Fibroblast of mammary gland (primary cell): ENCODE results near the gene DCLK3.

ENCODE experiments used
- DNase-seq: peaks from one replicate; pipeline ENCODE4 v3.0.0-alpha.2; 2010; ENCODE audit warnings: low read depth
- H3K4me3 ChIP-seq: 2 replicates; pipeline ENCODE4 v1.5.1; 2011; ENCODE audit warnings: low read depth, mild to moderate bottlenecking, low read length, moderate library complexity; ENCODE audit not compliant: control insufficient read depth
- TF ChIP-seq, protein P1 (sequence below): conservative IDR thresholded peaks from 2 replicates; pipeline ENCODE4 v1.5.1; 2011; ENCODE audit warnings: low read depth, low read length, inconsistent platforms; ENCODE audit not compliant: control insufficient read depth, insufficient read depth

The DCLK3 gene, protein sequence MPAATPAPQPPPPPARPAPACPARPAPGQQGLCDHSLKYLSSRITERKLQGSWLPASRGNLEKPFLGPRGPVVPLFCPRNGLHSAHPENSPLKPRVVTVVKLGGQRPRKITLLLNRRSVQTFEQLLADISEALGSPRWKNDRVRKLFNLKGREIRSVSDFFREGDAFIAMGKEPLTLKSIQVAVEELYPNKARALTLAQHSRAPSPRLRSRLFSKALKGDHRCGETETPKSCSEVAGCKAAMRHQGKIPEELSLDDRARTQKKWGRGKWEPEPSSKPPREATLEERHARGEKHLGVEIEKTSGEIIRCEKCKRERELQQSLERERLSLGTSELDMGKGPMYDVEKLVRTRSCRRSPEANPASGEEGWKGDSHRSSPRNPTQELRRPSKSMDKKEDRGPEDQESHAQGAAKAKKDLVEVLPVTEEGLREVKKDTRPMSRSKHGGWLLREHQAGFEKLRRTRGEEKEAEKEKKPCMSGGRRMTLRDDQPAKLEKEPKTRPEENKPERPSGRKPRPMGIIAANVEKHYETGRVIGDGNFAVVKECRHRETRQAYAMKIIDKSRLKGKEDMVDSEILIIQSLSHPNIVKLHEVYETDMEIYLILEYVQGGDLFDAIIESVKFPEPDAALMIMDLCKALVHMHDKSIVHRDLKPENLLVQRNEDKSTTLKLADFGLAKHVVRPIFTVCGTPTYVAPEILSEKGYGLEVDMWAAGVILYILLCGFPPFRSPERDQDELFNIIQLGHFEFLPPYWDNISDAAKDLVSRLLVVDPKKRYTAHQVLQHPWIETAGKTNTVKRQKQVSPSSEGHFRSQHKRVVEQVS

DNA sequence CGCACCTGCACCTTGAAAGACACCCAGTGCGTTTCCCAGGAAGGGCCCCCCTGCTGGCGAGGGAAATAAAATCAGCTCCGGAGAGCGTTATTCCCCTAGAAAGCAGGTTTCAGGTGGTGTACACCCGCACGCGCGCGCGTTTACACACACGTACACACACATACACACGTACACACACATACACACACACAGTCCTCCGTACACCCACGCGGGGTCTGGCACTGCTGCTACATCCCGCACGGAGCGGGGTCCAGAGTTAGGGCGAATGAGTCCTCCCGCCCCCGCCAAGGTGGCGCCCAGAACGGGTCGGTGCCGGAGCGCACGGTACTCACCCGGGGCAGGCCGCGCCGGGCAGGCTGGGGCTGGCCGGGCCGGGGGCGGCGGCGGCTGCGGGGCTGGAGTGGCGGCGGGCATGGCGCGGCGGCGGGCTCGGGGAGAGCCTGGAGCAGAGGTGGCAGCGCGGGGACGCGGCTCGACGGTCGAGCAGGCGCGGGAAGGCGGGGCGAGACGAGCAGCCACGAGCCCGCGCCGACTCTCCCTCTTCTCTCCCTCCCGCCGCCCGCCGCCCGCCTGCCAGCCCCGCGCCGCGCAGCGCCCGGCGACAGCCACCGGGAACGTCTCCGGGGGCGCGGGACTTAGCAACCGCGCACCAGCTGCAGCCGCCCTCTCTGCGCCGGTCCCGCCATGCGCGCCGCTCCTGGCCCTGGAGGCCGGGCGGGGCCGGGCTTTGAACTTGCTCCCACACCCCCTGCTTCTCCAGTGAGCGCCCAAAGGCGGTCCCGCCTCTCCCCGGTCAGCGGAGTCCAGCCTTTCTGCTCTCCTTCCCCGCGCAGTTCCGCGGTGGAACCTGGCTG is at the start of gene DCLK3:
Gene DCLK3, minus strand, starts transcription at position 704 of the 854 bp plus-strand sequence. Its CDS starts 290 bp downstream, at position 414.
- no peak within 1 kb of the TSS for H3K4me3 ChIP-seq
- TF ChIP-seq, protein P1, sequence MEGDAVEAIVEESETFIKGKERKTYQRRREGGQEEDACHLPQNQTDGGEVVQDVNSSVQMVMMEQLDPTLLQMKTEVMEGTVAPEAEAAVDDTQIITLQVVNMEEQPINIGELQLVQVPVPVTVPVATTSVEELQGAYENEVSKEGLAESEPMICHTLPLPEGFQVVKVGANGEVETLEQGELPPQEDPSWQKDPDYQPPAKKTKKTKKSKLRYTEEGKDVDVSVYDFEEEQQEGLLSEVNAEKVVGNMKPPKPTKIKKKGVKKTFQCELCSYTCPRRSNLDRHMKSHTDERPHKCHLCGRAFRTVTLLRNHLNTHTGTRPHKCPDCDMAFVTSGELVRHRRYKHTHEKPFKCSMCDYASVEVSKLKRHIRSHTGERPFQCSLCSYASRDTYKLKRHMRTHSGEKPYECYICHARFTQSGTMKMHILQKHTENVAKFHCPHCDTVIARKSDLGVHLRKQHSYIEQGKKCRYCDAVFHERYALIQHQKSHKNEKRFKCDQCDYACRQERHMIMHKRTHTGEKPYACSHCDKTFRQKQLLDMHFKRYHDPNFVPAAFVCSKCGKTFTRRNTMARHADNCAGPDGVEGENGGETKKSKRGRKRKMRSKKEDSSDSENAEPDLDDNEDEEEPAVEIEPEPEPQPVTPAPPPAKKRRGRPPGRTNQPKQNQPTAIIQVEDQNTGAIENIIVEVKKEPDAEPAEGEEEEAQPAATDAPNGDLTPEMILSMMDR, result no peak

DNA sequence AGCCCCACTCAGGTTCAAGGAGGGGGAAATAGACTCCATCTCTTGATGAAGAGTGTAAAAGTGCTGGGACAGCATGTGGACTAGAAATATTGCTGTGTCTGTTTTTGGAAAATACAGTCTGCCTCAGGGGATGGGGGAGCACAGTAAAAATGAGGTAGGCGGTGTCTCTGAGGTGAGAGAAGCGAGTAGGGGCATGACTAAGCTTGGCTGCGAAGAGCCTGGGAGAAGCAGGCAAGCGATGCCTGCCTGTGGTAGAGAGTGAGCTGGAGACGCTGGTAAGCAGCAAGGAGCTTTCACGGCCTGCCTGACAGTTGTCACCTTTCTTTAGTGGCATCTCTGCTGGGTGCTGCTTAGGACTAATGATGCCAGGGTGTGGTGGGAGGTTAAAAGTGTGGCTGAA is 49.0 kb upstream of the DCLK3 start:
- TF ChIP-seq, protein P1, result no peak
- DNase-seq, result no peak
- H3K4me3 ChIP-seq, result no peak overlapping the region

More for the DNA sequence above, at the start of gene DCLK3:
- DNase-seq, result no peak

DNA sequence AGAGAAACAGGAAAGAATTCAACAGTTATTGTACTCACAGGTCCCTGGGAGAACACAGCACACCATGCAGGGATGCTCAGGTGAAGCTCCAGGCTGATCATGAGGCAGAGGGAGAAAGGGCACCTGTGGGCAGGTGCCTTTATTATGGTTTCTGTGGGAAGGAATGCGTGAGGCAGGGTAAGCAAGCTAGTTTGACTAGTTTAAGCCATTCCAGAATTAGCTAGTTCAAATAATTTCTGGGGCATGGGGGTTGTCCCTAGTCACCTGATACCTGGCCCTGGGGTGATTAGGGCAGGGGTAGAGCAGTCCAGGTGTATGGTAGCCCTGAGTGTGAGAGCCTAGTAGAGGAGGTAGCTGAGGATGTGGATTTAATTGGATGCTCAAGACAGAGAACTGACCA is 47.9 kb upstream of the DCLK3 start:
- DNase-seq, result no peak
- TF ChIP-seq, protein P1, result no peak
- no peak overlapping the region for H3K4me3 ChIP-seq

DNA sequence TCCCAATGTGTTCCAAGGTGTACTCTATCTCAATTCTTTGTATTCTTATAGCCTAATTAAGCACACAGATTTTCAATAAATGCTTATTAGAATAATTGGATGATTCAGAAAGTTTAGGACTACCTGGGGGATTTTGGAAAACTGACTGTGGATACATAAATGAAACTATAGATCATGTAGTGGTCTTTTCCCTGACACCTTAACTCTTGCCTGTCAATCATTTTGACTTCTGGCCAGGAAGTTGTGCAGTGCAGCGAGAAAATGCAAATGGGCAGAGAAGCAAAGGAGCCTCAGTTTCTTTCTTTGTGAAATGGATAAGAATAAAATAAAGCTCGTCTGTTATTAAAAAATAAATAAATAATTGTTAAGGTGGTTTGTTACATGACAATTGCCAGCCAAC is 47.4 kb upstream of the DCLK3 start:
- TF ChIP-seq, protein P1, result no peak
- no peak for DNase-seq
- no peak overlapping the region for H3K4me3 ChIP-seq

DNA sequence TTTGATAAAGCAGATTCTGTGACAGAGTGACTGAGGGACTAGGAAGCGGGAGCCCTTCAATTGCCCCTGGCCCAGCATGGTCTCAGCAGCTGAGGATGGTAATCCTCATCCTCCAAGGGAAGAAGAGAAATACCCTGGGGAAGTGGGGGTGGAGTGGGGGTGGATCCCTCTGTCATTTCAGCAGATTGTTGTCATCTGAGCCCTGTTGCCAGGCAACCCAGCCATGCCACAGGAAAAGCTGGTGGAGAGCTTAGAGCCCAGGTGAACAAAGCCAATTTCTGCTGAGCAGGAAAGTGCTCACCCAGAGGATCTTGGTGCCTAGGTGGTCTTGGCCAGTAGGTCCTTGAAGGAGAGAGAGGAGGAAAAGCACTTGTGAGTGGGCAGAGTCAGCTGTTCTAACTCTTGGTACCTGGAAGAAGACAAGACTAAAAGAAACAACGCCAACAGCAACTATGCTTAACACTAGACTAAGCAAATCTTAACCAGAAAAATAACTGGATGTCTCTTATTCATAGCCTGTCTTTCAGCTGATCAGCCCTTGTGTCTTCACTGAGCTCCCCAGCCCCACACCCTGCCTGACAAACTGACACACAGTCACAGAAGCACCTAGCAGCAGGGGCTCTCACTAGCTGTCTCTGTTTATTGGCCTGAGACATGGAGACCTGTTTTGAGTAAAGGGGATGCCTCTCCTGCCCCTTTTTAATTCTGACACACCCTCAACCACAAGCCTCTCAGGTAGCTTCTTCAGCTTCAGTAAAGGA is 40.1 kb upstream of the DCLK3 start:
- no peak overlapping the region for H3K4me3 ChIP-seq
- DNase-seq, result no peak
- TF ChIP-seq, protein P1, result no peak

DNA sequence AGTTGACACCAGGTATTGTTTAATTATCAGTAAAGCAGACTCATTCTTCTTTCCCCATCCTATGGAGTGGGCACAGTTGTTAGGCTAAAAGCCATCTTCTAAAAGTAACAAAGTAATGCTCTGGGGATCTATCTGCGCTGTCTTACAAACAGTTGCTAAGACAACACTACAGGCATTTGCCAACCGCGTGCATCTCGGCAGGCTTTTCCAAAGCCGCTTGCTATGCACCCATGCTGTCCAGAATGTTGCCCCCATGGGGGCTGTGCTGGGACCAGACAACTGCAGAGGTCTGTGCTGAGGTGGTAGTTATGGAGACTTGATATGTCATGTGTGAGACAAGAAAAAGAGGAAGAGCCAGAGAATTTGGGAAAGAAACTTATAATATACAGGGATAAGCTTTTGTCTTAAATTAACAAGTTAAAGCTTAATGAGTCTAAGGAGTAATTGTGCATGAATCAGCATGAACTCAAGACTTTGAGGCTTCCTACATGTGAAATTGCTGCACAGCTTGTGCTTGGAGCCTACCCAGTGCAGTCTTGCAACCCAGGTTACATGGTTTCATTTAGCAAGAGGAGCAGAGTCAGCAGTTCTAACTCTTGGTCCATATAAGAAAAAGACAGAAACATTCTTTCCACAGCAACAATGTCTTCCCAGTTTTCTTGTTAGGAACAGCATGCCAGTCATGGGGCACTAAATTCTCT is 38.9 kb upstream of the DCLK3 start:
- TF ChIP-seq, protein P1, result no peak
- no peak overlapping the region for H3K4me3 ChIP-seq

More for the DNA sequence above, 38.9 kb upstream of the DCLK3 start:
- DNase-seq, result no peak
